Tibial nerve (tissue), 4 donors: ENCODE measurements around the gene DTNBP1. TPM values are rescaled to one million over a fixed set of nuclear protein-coding genes. Genes with fewer than 3 reads are reported as not detected.
A peak's percentile ranks its signal among the peaks of the same experiment; 100 is the strongest.

Experiments used
- DNase-seq, 2 donors: peaks; one replicate each; pipeline ENCODE4 v3.0.0-alpha.2; 2019; ENCODE audit warnings: low spot score in 2 of 2
- H3K27ac ChIP-seq, 4 donors: fragments of 200-600 bp; sonication (generic) in 3 of 4; one replicate each; pipeline ENCODE4 v1.5.1; 2017 to 2019; ENCODE audit warnings: mild to moderate bottlenecking in 1 of 4
- H3K27me3 ChIP-seq, 2 donors: fragments of 200-600 bp; sonication (generic) in 1 of 2; one replicate each; pipeline versions ENCODE4 v1.5.1 to v1.6.0; 2017 to 2019
- H3K36me3 ChIP-seq, 3 donors: fragments of 200-600 bp; sonication (generic); one replicate each; pipeline ENCODE4 v1.5.1; 2018 to 2019
- H3K4me1 ChIP-seq, 4 donors: fragments of 200-600 bp; sonication (generic) in 3 of 4; one replicate each; pipeline ENCODE4 v1.5.1; 2017 to 2019
- H3K4me3 ChIP-seq, 4 donors: fragments of 200-600 bp; sonication (generic) in 3 of 4; one replicate each; pipeline ENCODE4 v1.5.1; 2017 to 2019; ENCODE audit warnings: mild to moderate bottlenecking in 1 of 4, moderate library complexity in 1 of 4
- H3K9me3 ChIP-seq, 4 donors: fragments of 200-600 bp; sonication (generic) in 3 of 4; one replicate each; pipeline ENCODE4 v1.5.1; 2017 to 2019
- CTCF ChIP-seq, 5 experiments: fragments of 200-600 bp in 3 of 5; fragments of 450-650 bp in 2 of 5; sonication (generic) in 3 of 5; IDR thresholded peaks; one replicate each; pipeline ENCODE4 v1.5.1; 2016 to 2019; ENCODE audit warnings: antibody characterized with exemption in 5 of 5, mild to moderate bottlenecking in 3 of 5, moderate library complexity in 2 of 5
- EP300 ChIP-seq, 2 donors: sonication (generic); formaldehyde crosslinking; IDR thresholded peaks; one replicate each; pipeline ENCODE4 v1.6.1; 2017; ENCODE audit warnings: antibody characterized with exemption in 2 of 2, mild to moderate bottlenecking in 1 of 2
- POLR2A ChIP-seq, 2 donors: fragments of 450-650 bp; IDR thresholded peaks; one replicate each; pipeline ENCODE4 v1.6.1; 2017; ENCODE audit warnings: antibody characterized with exemption in 2 of 2, mild to moderate bottlenecking in 2 of 2, moderate library complexity in 2 of 2
- WGBS, 2 donors: methylation state at CpG; one replicate each; pipeline ENCODE4 v1.1.5; 2018; 5-methylcytosine and 5-hydroxymethylcytosine counted together
- total RNA-seq, 4 donors: library from RNA; depleted of rRNA; stranded (reverse); fragments of >200 nt; gene quantifications; one replicate each; pipeline ENCODE4 v1.1.0, GENCODE V29; 2016

DTNBP1 gene
- total RNA-seq, 4 donors from 2014 or later: 14.7 to 36.6 (median 16.1) TPM

GRCh38 chr6:15493437-15494168 lies 169.2 kb downstream of the DTNBP1 start:
- Histone ChIP-seq H3K27ac (no peak overlapping the region), H3K9me3 (no peaks in the 10 kb centered on the region), H3K4me3 (no peak overlapping the region), H3K27me3 (no peaks in the 10 kb centered on the region), H3K36me3 (peaks cover 0 to 25% (median 5%) of the 10 kb centered on the region in 3 donors), H3K4me1 (peaks cover 0 to 41% (median 4%) of the 10 kb centered on the region in 4 donors)
- DNase-seq: no peak
- WGBS, 2 donors: 93 to 95% methylated on average over 9 of the region's 9 CpGs
- no peak for TF ChIP-seq POLR2A (IDR thresholded peaks at IDR 0.05)

DNA sequence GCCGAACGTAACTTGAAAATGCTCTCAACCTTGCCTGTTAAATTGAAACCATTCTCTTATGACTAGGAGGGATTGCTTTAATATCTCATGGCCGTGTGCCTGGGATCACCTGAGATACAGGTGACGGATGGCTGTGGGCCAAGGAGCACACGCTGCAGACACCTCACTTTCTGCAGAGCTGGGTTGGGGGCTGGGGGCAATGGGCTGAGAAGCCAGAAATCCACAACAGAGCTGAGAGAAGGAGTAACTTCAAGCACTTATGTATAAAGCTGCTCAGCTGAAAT lies 170.9 kb downstream of the DTNBP1 start:
- Histone ChIP-seq H3K27ac (peak overlapping the region in 2 of 4 donors; percentile 15 to 25), H3K9me3 (no peaks in the 10 kb centered on the region), H3K27me3 (no peaks in the 10 kb centered on the region), H3K36me3 (peaks cover 0 to 31% (median 15%) of the 10 kb centered on the region in 3 donors), H3K4me3 (no peak overlapping the region), H3K4me1 (peaks cover 0 to 40% (median 4%) of the 10 kb centered on the region in 4 donors)
- TF ChIP-seq POLR2A (IDR thresholded peaks at IDR 0.05): no peak
- TF ChIP-seq EP300 (IDR thresholded peaks at IDR 0.05): no peak
- TF ChIP-seq CTCF (IDR thresholded peaks at IDR 0.05): no peak
- 72% methylated on average over 5 of the region's 5 CpGs for WGBS, 2 donors
- DNase-seq: no peak

DNA sequence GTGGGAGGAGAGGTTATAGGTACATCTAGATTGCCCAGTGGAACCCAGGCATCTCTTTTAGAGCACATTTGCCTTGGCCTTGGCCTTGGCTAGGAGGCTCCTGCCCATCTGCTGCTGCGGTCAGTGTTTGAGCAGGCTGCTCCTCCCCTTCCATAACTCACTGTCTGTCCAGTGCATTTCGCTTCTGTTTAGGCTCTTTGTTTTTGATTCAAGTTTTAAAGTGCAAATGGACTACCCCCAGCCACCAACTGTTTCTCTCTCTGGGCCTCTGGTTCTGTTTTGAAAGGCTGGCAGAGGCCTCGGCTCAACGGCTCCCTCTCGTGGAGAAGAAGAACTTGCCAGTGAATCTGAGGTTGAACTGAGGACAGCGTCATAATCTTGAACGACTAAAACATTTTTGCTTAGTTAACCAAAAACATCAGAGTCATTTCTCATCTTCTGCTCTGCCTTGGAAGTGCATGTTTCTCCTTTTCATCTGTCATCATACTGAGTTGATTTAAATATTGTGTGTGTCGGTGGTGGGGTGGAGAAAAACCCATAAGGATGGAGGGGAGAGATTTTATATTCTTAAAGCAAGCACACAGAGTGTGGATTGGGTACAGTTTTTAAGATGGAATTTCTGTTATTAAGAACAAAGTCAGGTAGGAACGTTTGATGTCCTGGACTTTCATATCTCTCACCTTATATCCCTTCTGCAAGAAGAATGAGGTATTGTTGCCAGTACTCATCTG lies 171.4 kb downstream of the DTNBP1 start:
- Histone ChIP-seq H3K4me3 (no peak overlapping the region), H3K27me3 (no peaks in the 10 kb centered on the region), H3K27ac (peak overlapping the region in 3 of 4 donors; percentile 22 to 53 (median 25)), H3K36me3 (peaks cover 0 to 26% (median 12%) of the 10 kb centered on the region in 3 donors), H3K4me1 (peaks cover 0 to 40% (median 4%) of the 10 kb centered on the region in 4 donors), H3K9me3 (no peaks in the 10 kb centered on the region)
- DNase-seq: peak; percentile 60 to 83
- no peak for TF ChIP-seq POLR2A (IDR thresholded peaks at IDR 0.05)
- TF ChIP-seq CTCF (IDR thresholded peaks at IDR 0.05): peak; percentile 87 to 95 (median 93)
- TF ChIP-seq EP300 (IDR thresholded peaks at IDR 0.05): peak; percentile 53 to 77
- 7 to 9% methylated on average over 9 of the region's 9 CpGs for WGBS, 2 donors

GRCh38 chr6:15490242-15491100 lies 172.4 kb downstream of the DTNBP1 start:
- peaks cover 0 to 18% (median 10%) of the 10 kb centered on the region in 3 donors for H3K36me3 ChIP-seq
- no peak for TF ChIP-seq CTCF (IDR thresholded peaks at IDR 0.05)
- TF ChIP-seq EP300 (IDR thresholded peaks at IDR 0.05): no peak
- TF ChIP-seq POLR2A (IDR thresholded peaks at IDR 0.05): no peak
- no peak for DNase-seq
- H3K9me3 ChIP-seq: no peaks in the 10 kb centered on the region
- H3K4me1 ChIP-seq: peaks cover 0 to 39% (median 6%) of the 10 kb centered on the region in 4 donors
- H3K27me3 ChIP-seq: no peaks in the 10 kb centered on the region
- H3K27ac ChIP-seq: peak overlapping the region in 3 of 4 donors; percentile 22 to 53 (median 25)
- WGBS, 2 donors: 82 to 87% methylated on average over 11 of the region's 11 CpGs
- no peak overlapping the region for H3K4me3 ChIP-seq

DNA sequence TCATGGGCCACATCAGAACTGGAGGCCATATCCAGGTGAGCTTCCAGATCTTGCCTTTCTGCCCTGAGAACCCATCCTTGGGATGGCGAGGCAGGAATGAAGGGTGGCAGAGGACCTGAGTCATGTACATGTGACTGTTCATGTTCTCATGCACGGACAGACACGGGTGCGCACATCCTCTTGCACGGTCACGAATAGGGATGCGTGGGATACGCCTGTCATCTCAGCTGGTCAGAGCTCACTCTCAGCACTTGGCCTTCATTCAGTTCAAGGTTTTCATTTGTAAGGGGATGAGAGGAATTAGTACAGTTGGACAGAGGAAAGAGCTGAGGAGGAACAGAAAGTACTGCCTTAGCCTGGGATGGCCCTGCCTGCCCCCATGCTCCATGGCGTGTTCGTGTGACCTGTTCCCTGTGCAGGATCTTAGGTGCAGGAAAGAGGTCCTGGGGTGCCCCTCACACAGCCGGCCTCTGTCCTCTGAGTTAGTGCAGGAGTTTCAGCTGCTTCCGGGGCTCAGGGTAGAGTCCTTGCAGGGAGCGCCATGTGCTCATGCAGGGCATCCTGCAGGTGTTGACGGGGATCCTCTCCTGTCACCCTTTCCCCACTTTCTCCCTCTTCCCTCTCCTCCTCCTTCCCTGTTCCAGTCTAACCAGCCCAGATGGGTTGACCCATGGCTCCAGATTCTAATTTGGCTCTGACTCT lies 173.4 kb downstream of the DTNBP1 start:
- Histone ChIP-seq H3K27ac (no peak overlapping the region), H3K9me3 (no peaks in the 10 kb centered on the region), H3K27me3 (no peaks in the 10 kb centered on the region), H3K4me1 (peaks cover 0 to 32% (median 6%) of the 10 kb centered on the region in 4 donors), H3K36me3 (peaks cover 0 to 18% (median 10%) of the 10 kb centered on the region in 3 donors), H3K4me3 (no peak overlapping the region)
- 83 to 85% methylated on average over 14 of the region's 14 CpGs for WGBS, 2 donors
- no peak for DNase-seq
- TF ChIP-seq POLR2A (IDR thresholded peaks at IDR 0.05) (no peak), EP300 (IDR thresholded peaks at IDR 0.05) (no peak), CTCF (IDR thresholded peaks at IDR 0.05) (no peak)
